Erythroblast (primary cell): ENCODE data around the gene NKAIN2.

Experiments
- GATA1 ChIP-seq: IDR thresholded peaks from 2 replicates; pipeline ENCODE4 v1.6.1; 2011; ENCODE audit warnings: low read depth, mild to moderate bottlenecking, control low read depth, low read length, moderate library complexity
- POLR2A ChIP-seq: IDR thresholded peaks from 2 replicates; pipeline ENCODE4 v1.6.1; 2011; ENCODE audit warnings: mild to moderate bottlenecking, low read length

- TF ChIP-seq POLR2A (no peak), GATA1 (no peak)
Measured at GRCh38 chr6:124324237-124324636, 520.6 kb downstream of the NKAIN2 start.
